Sigmoid colon (tissue), 4 donors: Measurements from ENCODE around the gene GREB1L.

Experiments used
- EP300 ChIP-seq, 4 donors: sonication (generic); formaldehyde crosslinking; IDR thresholded peaks; one replicate each; pipeline ENCODE4 v1.6.1; 2017; ENCODE audit warnings: antibody characterized with exemption in 4 of 4
- POLR2A ChIP-seq, 2 donors: fragments of 450-650 bp; IDR thresholded peaks; one replicate each; pipeline ENCODE4 v1.6.1; 2016; ENCODE audit warnings: antibody characterized with exemption in 2 of 2, mild to moderate bottlenecking in 2 of 2, moderate library complexity in 2 of 2
- TF ChIP-seq, protein P1 (sequence below), 4 experiments: fragments of 450-650 bp in 3 of 4; fragments of 200-600 bp in 1 of 4; IDR thresholded peaks; one replicate each; pipeline ENCODE4 v1.5.1; 2016 to 2019; ENCODE audit warnings: antibody characterized with exemption in 4 of 4, mild to moderate bottlenecking in 3 of 4, moderate library complexity in 2 of 4

DNA sequence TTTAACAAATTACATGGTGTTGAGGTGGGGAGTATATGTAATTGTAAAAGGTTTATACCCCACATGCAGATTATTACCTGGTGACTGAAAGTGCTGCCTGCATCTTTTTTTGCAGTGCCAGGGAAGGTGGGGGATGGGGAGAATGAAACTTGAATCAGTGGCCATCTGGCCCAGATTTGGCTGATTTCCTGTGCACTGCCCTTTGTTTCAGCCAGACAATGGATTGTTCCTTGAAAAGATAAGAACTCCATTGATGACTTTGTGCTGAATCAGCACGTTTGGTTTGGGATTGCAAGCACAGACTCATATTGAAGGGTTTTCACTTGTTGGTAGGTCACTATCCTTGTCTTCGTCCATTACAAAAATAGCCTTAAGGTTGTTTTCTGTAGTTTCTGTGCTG lies 20.9 kb downstream of the GREB1L start:
- TF ChIP-seq, protein P1, sequence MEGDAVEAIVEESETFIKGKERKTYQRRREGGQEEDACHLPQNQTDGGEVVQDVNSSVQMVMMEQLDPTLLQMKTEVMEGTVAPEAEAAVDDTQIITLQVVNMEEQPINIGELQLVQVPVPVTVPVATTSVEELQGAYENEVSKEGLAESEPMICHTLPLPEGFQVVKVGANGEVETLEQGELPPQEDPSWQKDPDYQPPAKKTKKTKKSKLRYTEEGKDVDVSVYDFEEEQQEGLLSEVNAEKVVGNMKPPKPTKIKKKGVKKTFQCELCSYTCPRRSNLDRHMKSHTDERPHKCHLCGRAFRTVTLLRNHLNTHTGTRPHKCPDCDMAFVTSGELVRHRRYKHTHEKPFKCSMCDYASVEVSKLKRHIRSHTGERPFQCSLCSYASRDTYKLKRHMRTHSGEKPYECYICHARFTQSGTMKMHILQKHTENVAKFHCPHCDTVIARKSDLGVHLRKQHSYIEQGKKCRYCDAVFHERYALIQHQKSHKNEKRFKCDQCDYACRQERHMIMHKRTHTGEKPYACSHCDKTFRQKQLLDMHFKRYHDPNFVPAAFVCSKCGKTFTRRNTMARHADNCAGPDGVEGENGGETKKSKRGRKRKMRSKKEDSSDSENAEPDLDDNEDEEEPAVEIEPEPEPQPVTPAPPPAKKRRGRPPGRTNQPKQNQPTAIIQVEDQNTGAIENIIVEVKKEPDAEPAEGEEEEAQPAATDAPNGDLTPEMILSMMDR (IDR thresholded peaks at IDR 0.05) = no peak
- no peak for TF ChIP-seq POLR2A (IDR thresholded peaks at IDR 0.05)
- no peak for TF ChIP-seq EP300 (IDR thresholded peaks at IDR 0.05)
